Heart left ventricle (tissue), 16 donors: ENCODE measurements around the gene EMC8. TPM values are rescaled to one million over a fixed set of nuclear protein-coding genes. Genes with fewer than 3 reads are reported as not detected.

Experiments used
- ATAC-seq, 4 donors: fragments of 200-7000 bp; cut with Tn5 transposase; one replicate each; pipeline ENCODE4 v1.9.1; 2020 to 2022; ENCODE audit warnings: moderate library complexity in 4 of 4, mild to moderate bottlenecking in 3 of 4, moderate number of reproducible peaks in 1 of 4
- DNase-seq, 5 donors: peaks; one replicate each; pipeline ENCODE4 v3.0.0-alpha.2; 2020
- H3K27ac ChIP-seq, 12 donors: fragments of 200-600 bp; sonication (generic) in 4 of 12; one replicate each; pipeline versions ENCODE4 v1.5.0 to v1.8.0; 2016 to 2022; ENCODE audit warnings: mild to moderate bottlenecking in 2 of 12
- H3K27me3 ChIP-seq, 9 donors: fragments of 200-600 bp; sonication (generic) in 2 of 9; one replicate each; pipeline versions ENCODE4 v1.5.1 to v1.8.0; 2016 to 2022; ENCODE audit warnings: mild to moderate bottlenecking in 3 of 9
- H3K36me3 ChIP-seq, 9 donors: fragments of 200-600 bp; sonication (generic) in 2 of 9; one replicate each; pipeline versions ENCODE4 v1.5.0 to v1.8.0; 2018 to 2022; ENCODE audit warnings: mild to moderate bottlenecking in 2 of 9
- H3K4me1 ChIP-seq, 12 donors: fragments of 200-600 bp; sonication (generic) in 4 of 12; one replicate each; pipeline versions ENCODE4 v1.5.0 to v1.8.0; 2016 to 2022; ENCODE audit warnings: mild to moderate bottlenecking in 3 of 12
- H3K4me3 ChIP-seq, 12 donors: fragments of 200-600 bp; sonication (generic) in 4 of 12; one replicate each; pipeline versions ENCODE4 v1.5.0 to v1.8.0; 2017 to 2022; ENCODE audit warnings: mild to moderate bottlenecking in 9 of 12, moderate library complexity in 4 of 12
- H3K9me3 ChIP-seq, 12 donors: fragments of 200-600 bp; sonication (generic) in 4 of 12; one replicate each; pipeline versions ENCODE4 v1.5.0 to v1.8.0; 2016 to 2022; ENCODE audit warnings: mild to moderate bottlenecking in 1 of 12
- POLR2A ChIP-seq, 2 donors: fragments of 450-650 bp; IDR thresholded peaks; one replicate each; pipeline ENCODE4 v1.6.1; 2017; ENCODE audit warnings: antibody characterized with exemption in 2 of 2, mild to moderate bottlenecking in 2 of 2, moderate library complexity in 2 of 2
- WGBS, 4 donors: extraction: QIAGEN DNeasy Blood & Tissue Kit in 2 of 4; methylation state at CpG; one replicate each; pipeline versions ENCODE4 v1.1.5 to v1.1.7; 2013 to 2018; 5-methylcytosine and 5-hydroxymethylcytosine counted together
- intact Hi-C, 10 donors: fragments of 100-400 bp; cut with DNase I; formaldehyde crosslinking; loops; one replicate each; pipeline versions ENCODE4 v1.11.1 to v1.14.2; 2022
- polyA plus RNA-seq, 2 donors: library from polyadenylated mRNA; stranded (reverse); fragments of 200-250 nt; gene quantifications; one replicate each; pipeline ENCODE4 v1.2.3, GENCODE V29; 2013
- total RNA-seq, 9 donors: library from RNA; depleted of rRNA in 2 of 9; stranded (reverse); fragments of >200 nt in 2 of 9; fragmentation: NEBNext Ultra II Directional in 3 of 9; extraction: Animal tissue kit (Norgen Biotek cat#: 25700) in 3 of 9; gene quantifications; one replicate each; pipeline versions ENCODE4 v1.1.0 to v1.2.4, GENCODE V29; 2016 to 2023
- TF ChIP-seq, protein P1 (sequence below), 12 donors: fragments of 200-600 bp; sonication (generic) in 4 of 12; IDR thresholded peaks; one replicate each; pipeline versions ENCODE4 v1.5.0 to v1.8.0; 2018 to 2022; ENCODE audit warnings: antibody characterized with exemption in 12 of 12, mild to moderate bottlenecking in 5 of 12
- donor health status: ischemic (EF 13 %, LVEDD 7.1; RV severe dilation, severe dysfunction).
- donor health status: healthy with polysubstance abuse.
- donor health status: DM: no; HTN: yes; CAD: no.
- donor health status: DM: no; HTN: no; CAD: no.
- donor health status: ischemic (EF 25% LVEDD 6.9; RV normal size, moderate dysfunction).
- donor health status: ischemic (EF 25% LVEDD 5.7; RV mildly dilated, moderate dysfunction).
- donor health status: healthy.
- donor health status: DM: yes; HTN: yes; CAD: no.
- donor health status: ischemic (EF 35%, LVEDD 5.7; RV mildly dilated, moderate dysfunction).
- donor health status: nonischemic (EF 11% LVEDD 7.7; RV severe dilation, severe dysfunction).
- donor health status: DM: yes; HTN: yes; CAD: no.
- donor health status: PGD.
- donor health status: ischemic (EF 29% LVEDD 5.4; RV normal size, mild dysfunction).
- donor health status: nonischemic (EF 23%, LVEDD 6.1; RV moderate dilation, normal function).

EMC8 gene
- total and polyA plus RNA-seq, 11 donors: 9.2 to 39.1 (median 24.4) TPM

- H3K36me3 ChIP-seq: peaks cover 0 to 61% (median 42%) of the 10 kb centered on the region in 9 donors
- no peaks in the 10 kb centered on the region for H3K27me3 ChIP-seq
- 93 to 96% (median 95%) methylated on average over 2 of the region's 2 CpGs for WGBS, 4 donors
- ATAC-seq (no peak), DNase-seq (no peak)
- H3K4me1 ChIP-seq: peaks cover 0 to 14% (median 0%) of the 10 kb centered on the region in 12 donors
- H3K27ac ChIP-seq: no peak overlapping the region
- no peak overlapping the region for H3K4me3 ChIP-seq
- no peak for TF ChIP-seq POLR2A (IDR thresholded peaks at IDR 0.05)
- TF ChIP-seq, protein P1, sequence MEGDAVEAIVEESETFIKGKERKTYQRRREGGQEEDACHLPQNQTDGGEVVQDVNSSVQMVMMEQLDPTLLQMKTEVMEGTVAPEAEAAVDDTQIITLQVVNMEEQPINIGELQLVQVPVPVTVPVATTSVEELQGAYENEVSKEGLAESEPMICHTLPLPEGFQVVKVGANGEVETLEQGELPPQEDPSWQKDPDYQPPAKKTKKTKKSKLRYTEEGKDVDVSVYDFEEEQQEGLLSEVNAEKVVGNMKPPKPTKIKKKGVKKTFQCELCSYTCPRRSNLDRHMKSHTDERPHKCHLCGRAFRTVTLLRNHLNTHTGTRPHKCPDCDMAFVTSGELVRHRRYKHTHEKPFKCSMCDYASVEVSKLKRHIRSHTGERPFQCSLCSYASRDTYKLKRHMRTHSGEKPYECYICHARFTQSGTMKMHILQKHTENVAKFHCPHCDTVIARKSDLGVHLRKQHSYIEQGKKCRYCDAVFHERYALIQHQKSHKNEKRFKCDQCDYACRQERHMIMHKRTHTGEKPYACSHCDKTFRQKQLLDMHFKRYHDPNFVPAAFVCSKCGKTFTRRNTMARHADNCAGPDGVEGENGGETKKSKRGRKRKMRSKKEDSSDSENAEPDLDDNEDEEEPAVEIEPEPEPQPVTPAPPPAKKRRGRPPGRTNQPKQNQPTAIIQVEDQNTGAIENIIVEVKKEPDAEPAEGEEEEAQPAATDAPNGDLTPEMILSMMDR (IDR thresholded peaks at IDR 0.05): no peak
- intact Hi-C loops: no loop called here
- no peaks in the 10 kb centered on the region for H3K9me3 ChIP-seq
These were observed 13.4 kb downstream of the EMC8 start for GRCh38 chr16:85785927-85786326.

- WGBS, 4 donors: 91 to 100% (median 96%) methylated on average over 2 of the region's 2 CpGs
These were observed 14.5 kb downstream of the EMC8 start for GRCh38 chr16:85784813-85785212.

DNA sequence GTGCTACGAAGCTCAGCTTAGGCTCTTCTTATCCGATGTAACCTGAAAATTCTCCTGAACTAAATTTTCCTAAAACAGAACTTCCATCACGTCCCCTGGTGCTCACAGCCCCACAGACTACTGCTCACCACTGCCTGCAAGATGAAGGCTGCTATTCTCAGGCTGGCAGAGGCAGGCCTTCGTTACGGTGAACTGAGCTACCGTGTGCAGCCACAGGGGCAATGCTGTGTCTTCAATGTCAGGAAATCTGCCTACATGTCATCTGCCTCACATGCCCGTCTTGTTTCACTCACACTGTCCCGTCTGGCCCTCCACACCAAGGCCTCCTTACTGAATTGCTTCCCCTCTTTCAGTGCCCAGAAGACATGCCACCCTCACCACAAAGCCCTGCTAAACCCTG lies 15.9 kb downstream of the EMC8 start:
- H3K27ac ChIP-seq: no peak overlapping the region
- peak in 1 of 4 donors; percentile 17 for ATAC-seq
- H3K36me3 ChIP-seq: peaks cover 0 to 80% (median 60%) of the 10 kb centered on the region in 9 donors
- H3K9me3 ChIP-seq: no peaks in the 10 kb centered on the region
- H3K4me1 ChIP-seq: peaks cover 0 to 11% (median 0%) of the 10 kb centered on the region in 12 donors
- no peak overlapping the region for H3K4me3 ChIP-seq
- no peak for DNase-seq
- TF ChIP-seq, protein P1 (IDR thresholded peaks at IDR 0.05): no peak
- TF ChIP-seq POLR2A (IDR thresholded peaks at IDR 0.05): no peak
- 90 to 98% (median 93%) methylated on average over 8 of the region's 8 CpGs for whole genome bisulfite sequencing, 4 donors
- no peaks in the 10 kb centered on the region for H3K27me3 ChIP-seq
- intact Hi-C loops: no loop called here

More at GRCh38 chr16:85784813-85785212, 14.5 kb downstream of the EMC8 start:
- Histone ChIP-seq H3K4me3 (no peak overlapping the region), H3K9me3 (no peaks in the 10 kb centered on the region), H3K27ac (no peak overlapping the region), H3K36me3 (peaks cover 0 to 73% (median 53%) of the 10 kb centered on the region in 9 donors), H3K27me3 (no peaks in the 10 kb centered on the region), H3K4me1 (peaks cover 0 to 11% (median 0%) of the 10 kb centered on the region in 12 donors)
- ATAC-seq: no peak
- TF ChIP-seq, protein P1 (IDR thresholded peaks at IDR 0.05): no peak
- no peak for TF ChIP-seq POLR2A (IDR thresholded peaks at IDR 0.05)
- intact Hi-C loops: no loop called here
- no peak for DNase-seq

DNA sequence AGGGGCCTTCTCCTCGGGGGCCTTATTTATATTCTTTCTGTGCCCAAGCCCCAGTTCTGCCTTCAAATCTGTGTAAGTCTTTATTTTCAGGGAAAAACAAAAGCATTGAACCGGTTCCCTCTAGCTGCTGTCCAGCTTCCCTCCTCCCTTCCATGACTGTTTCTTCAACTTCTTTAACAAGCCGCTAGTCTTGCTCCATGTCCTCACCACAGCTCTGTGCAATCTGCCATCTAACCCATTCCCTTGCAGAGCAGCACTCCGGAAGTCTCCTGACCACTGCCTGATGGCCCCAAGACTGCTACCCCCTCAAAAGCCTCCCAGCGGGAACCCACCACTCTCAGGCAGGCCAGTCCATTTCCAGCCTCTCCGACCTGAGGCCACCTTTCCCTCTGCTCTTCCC lies 16.9 kb downstream of the EMC8 start:
- WGBS, 4 donors: 80 to 87% (median 83%) methylated on average over 6 of the region's 6 CpGs
- no peak for ATAC-seq
- H3K4me3 ChIP-seq: no peak overlapping the region
- TF ChIP-seq, protein P1 (IDR thresholded peaks at IDR 0.05): no peak
- TF ChIP-seq POLR2A (IDR thresholded peaks at IDR 0.05): no peak
- intact Hi-C loops: no loop called here
- DNase-seq: no peak
- H3K27ac ChIP-seq: peak overlapping the region in 1 of 12 donors; percentile 7
- no peaks in the 10 kb centered on the region for H3K27me3 ChIP-seq
- peaks cover 0 to 80% (median 60%) of the 10 kb centered on the region in 9 donors for H3K36me3 ChIP-seq
- H3K4me1 ChIP-seq: peaks cover 0 to 11% (median 0%) of the 10 kb centered on the region in 12 donors
- no peaks in the 10 kb centered on the region for H3K9me3 ChIP-seq
